CD4-positive, alpha-beta T cell (primary cell): ENCODE data around the gene CHL1. TPM values are rescaled to one million over a fixed set of nuclear protein-coding genes. Genes with fewer than 3 reads are reported as not detected.

ENCODE experiments used
- ATAC-seq: fragments of 200-7000 bp; cut with Tn5 transposase; one replicate; pipeline ENCODE4 v1.10.0; 2022; ENCODE audit warnings: mild to moderate bottlenecking; ENCODE audit not compliant: poor library complexity
- CTCF ChIA-PET: fragments of 350-600 bp; sonication (Branson Sonifier 250); formaldehyde crosslinking; loops from one replicate; lab custom pipeline; 2021; ENCODE audit warnings: antibody characterized with exemption, inconsistent platforms; lab: Charles Lee
- POLR2A ChIA-PET: fragments of 350-600 bp; sonication (Branson Sonifier 250); formaldehyde crosslinking; loops from one replicate; lab custom pipeline; 2021; ENCODE audit warnings: antibody characterized with exemption, inconsistent platforms; lab: Charles Lee
- DNase-seq, 14 experiments: peaks; one replicate each; pipeline ENCODE4 v3.0.0-alpha.2; 2013 to 2020; ENCODE audit warnings: mixed read lengths in 2 of 14
- H3K27ac ChIP-seq, 2 donors: one replicate each; pipeline versions ENCODE4 v1.5.1 to v1.7.0; 2013; ENCODE audit warnings: low read length in 2 of 2, low read depth in 1 of 2, mild to moderate bottlenecking in 1 of 2
- H3K27me3 ChIP-seq, 2 experiments: 1 replicate in 1 of 2; 2 replicates in 1 of 2; pipeline versions ENCODE4 v1.6.1 to v1.7.0; 2013; ENCODE audit warnings: low read length in 2 of 2, control low read depth in 1 of 2, mild to moderate bottlenecking in 1 of 2, moderate library complexity in 1 of 2; ENCODE audit not compliant: insufficient read depth in 2 of 2, control insufficient read depth in 1 of 2
- H3K36me3 ChIP-seq: one replicate; pipeline ENCODE4 v1.6.1; 2013; ENCODE audit warnings: low read length, control low read depth; ENCODE audit not compliant: insufficient read depth
- H3K4me1 ChIP-seq: one replicate; pipeline ENCODE4 v1.6.1; 2013; ENCODE audit warnings: low read length, control low read depth; ENCODE audit not compliant: insufficient read depth
- H3K4me3 ChIP-seq: one replicate; pipeline ENCODE4 v1.5.1; 2013; ENCODE audit warnings: mild to moderate bottlenecking, low read length, moderate library complexity
- H3K9me3 ChIP-seq, 2 experiments: 1 replicate in 1 of 2; 2 replicates in 1 of 2; pipeline versions ENCODE4 v1.6.1 to v1.7.0; 2013; ENCODE audit warnings: low read length in 2 of 2, mild to moderate bottlenecking in 2 of 2, control low read depth in 1 of 2, moderate library complexity in 1 of 2; ENCODE audit not compliant: control insufficient read depth in 1 of 2, insufficient read depth in 1 of 2
- H3K27ac Mint-ChIP-seq: one replicate; pipeline ENCODE4 v1.8.0; 2020; ENCODE audit warnings: mixed read lengths
- H3K27me3 Mint-ChIP-seq: one replicate; pipeline ENCODE4 v1.8.0; 2021; ENCODE audit warnings: mixed read lengths
- H3K36me3 Mint-ChIP-seq: one replicate; pipeline ENCODE4 v1.8.0; 2021; ENCODE audit warnings: low read depth, mixed read lengths
- H3K4me1 Mint-ChIP-seq: one replicate; pipeline ENCODE4 v1.8.0; 2021; ENCODE audit warnings: low read depth, mixed read lengths
- H3K4me3 Mint-ChIP-seq: one replicate; pipeline ENCODE4 v1.8.0; 2020; ENCODE audit warnings: mild to moderate bottlenecking, mixed read lengths
- H3K9me3 Mint-ChIP-seq: one replicate; pipeline ENCODE4 v1.8.0; 2020; ENCODE audit warnings: mixed read lengths
- CTCF ChIP-seq: fragments of 200-600 bp; IDR thresholded peaks from one replicate; pipeline ENCODE4 v1.8.0; 2022; ENCODE audit warnings: antibody characterized with exemption, mild to moderate bottlenecking
- intact Hi-C, 2 experiments: fragments of 100-400 bp; cut with DNase I in 1 of 2; cut with micrococcal nuclease in 1 of 2; formaldehyde crosslinking; loops; one replicate each; pipeline versions ENCODE4 v1.15.1 to v1.9.0; 2023 to 2025; cut with DNase I, micrococcal nuclease
- total RNA-seq, 174 experiments: library from RNA in 2 of 174; stranded (reverse) in 2 of 174; gene quantifications; one replicate each; pipeline ENCODE4 v1.2.3 and lab custom pipeline; 2021 to 2026

The CHL1 gene
- total RNA-seq, 2 experiments from 2014 or later, result not detected

- no peaks in the 10 kb centered on the region for H3K4me1 ChIP-seq
- ATAC-seq (no peak), DNase-seq (no peak)
- Mint-ChIP-seq H3K27ac (no peak overlapping the region), H3K36me3 (no peaks in the 10 kb centered on the region), H3K4me3 (no peak overlapping the region), H3K27me3 (no peaks in the 10 kb centered on the region), H3K9me3 (no peaks in the 10 kb centered on the region), H3K4me1 (no peaks in the 10 kb centered on the region)
- H3K36me3 ChIP-seq, result no peaks in the 10 kb centered on the region
- no peaks in the 10 kb centered on the region for H3K9me3 ChIP-seq
- CTCF ChIA-PET, result no interaction called here
- no peak for TF ChIP-seq CTCF
- no peak overlapping the region for H3K27ac ChIP-seq
- H3K27me3 ChIP-seq, result no peaks in the 10 kb centered on the region
- intact Hi-C loops, result no loop called here
- no peak overlapping the region for H3K4me3 ChIP-seq
- POLR2A ChIA-PET, result no interaction called here
Measured at GRCh38 chr3:346186-346585, 149.6 kb downstream of the CHL1 start.

- Histone ChIP-seq H3K27ac (no peak overlapping the region), H3K4me1 (no peaks in the 10 kb centered on the region), H3K36me3 (no peaks in the 10 kb centered on the region), H3K4me3 (no peak overlapping the region), H3K9me3 (no peaks in the 10 kb centered on the region), H3K27me3 (no peaks in the 10 kb centered on the region)
- no peak overlapping the region for H3K27ac Mint-ChIP-seq
- TF ChIP-seq CTCF, result no peak
- ChIA-PET POLR2A (no interaction called here), CTCF (interaction anchor here (0.6 kb wide), 1 partner anchor 14 kb away, joined by 5 read pairs; no protein-coding TSS in a partner anchor)
- H3K4me3 Mint-ChIP-seq, result no peak overlapping the region
- ATAC-seq (no peak), DNase-seq (no peak)
- no peaks in the 10 kb centered on the region for H3K9me3 Mint-ChIP-seq
- no peaks in the 10 kb centered on the region for H3K4me1 Mint-ChIP-seq
- peaks cover under 1% of the 10 kb centered on the region for H3K27me3 Mint-ChIP-seq
- intact Hi-C loops, result no loop called here
- no peaks in the 10 kb centered on the region for H3K36me3 Mint-ChIP-seq
Measured at GRCh38 chr3:347581-347980, 151.0 kb downstream of the CHL1 start.

- Mint-ChIP-seq H3K36me3 (no peaks in the 10 kb centered on the region), H3K9me3 (no peaks in the 10 kb centered on the region), H3K27ac (no peak overlapping the region), H3K4me3 (no peak overlapping the region), H3K4me1 (no peaks in the 10 kb centered on the region), H3K27me3 (peaks cover 4% of the 10 kb centered on the region)
- ATAC-seq, result no peak
- Histone ChIP-seq H3K27me3 (no peaks in the 10 kb centered on the region), H3K27ac (no peak overlapping the region), H3K4me1 (no peaks in the 10 kb centered on the region), H3K36me3 (no peaks in the 10 kb centered on the region), H3K4me3 (no peak overlapping the region), H3K9me3 (no peaks in the 10 kb centered on the region)
- ChIA-PET CTCF (no interaction called here), POLR2A (no interaction called here)
- DNase-seq, result no peak
- intact Hi-C loops, result no loop called here
- no peak for TF ChIP-seq CTCF
Measured at GRCh38 chr3:350871-351371, 154.4 kb downstream of the CHL1 start.
